Breast epithelium (tissue), 3 donors: ENCODE data around the gene FOXRED1.

Source experiments
- CTCF ChIP-seq, 3 donors: fragments of 450-650 bp; IDR thresholded peaks; one replicate each; pipeline ENCODE4 v1.5.1; 2016 to 2017; ENCODE audit warnings: antibody characterized with exemption in 3 of 3, mild to moderate bottlenecking in 3 of 3, moderate library complexity in 3 of 3
- POLR2A ChIP-seq: fragments of 450-650 bp; IDR thresholded peaks from one replicate; pipeline ENCODE4 v1.6.1; 2016; ENCODE audit warnings: antibody characterized with exemption, mild to moderate bottlenecking, moderate library complexity
- POLR2AphosphoS5 ChIP-seq, 3 donors: sonication (generic); formaldehyde crosslinking; IDR thresholded peaks; one replicate each; pipeline ENCODE4 v1.6.1; 2017; ENCODE audit warnings: antibody characterized with exemption in 3 of 3

GRCh38 chr11:126281666-126282175 is 12.8 kb downstream of the FOXRED1 start:
- no peak for TF ChIP-seq CTCF (IDR thresholded peaks at IDR 0.05)
- no peak for TF ChIP-seq POLR2A
- no peak for TF ChIP-seq POLR2AphosphoS5 (IDR thresholded peaks at IDR 0.05)
